Activated T-helper 2 cell treated with anti-CD3 and anti-CD28 coated beads, Interferon-gamma antibody, Interleukin-2, Interleukin-4, amounts not matched to agents 10 μg/mL and 5 μg/mL and 100 μg/mL, durations not matched to agents 14 hours and 24 hours and 36 hours (primary cell): ENCODE data around the gene WASF2. TPM values are rescaled to one million over a fixed set of nuclear protein-coding genes. Genes with fewer than 3 reads are reported as not detected.

Experiments used
- DNase-seq: peaks from one replicate; pipeline ENCODE4 v3.0.0; 2021; ENCODE audit warnings: low spot score
- H3K27ac Mint-ChIP-seq: one replicate; pipeline ENCODE4 v1.8.0; 2021; ENCODE audit warnings: mixed read lengths
- H3K27me3 Mint-ChIP-seq: one replicate; pipeline ENCODE4 v1.8.0; 2021; ENCODE audit warnings: low read depth, mixed read lengths
- H3K36me3 Mint-ChIP-seq: one replicate; pipeline ENCODE4 v1.8.0; 2021; ENCODE audit warnings: low read depth, mixed read lengths
- H3K4me1 Mint-ChIP-seq: one replicate; pipeline ENCODE4 v1.8.0; 2021; ENCODE audit warnings: low read depth, mixed read lengths
- H3K4me3 Mint-ChIP-seq: one replicate; pipeline ENCODE4 v1.8.0; 2021; ENCODE audit warnings: low read depth, mild to moderate bottlenecking, moderate library complexity, mixed read lengths
- H3K9me3 Mint-ChIP-seq: one replicate; pipeline ENCODE4 v1.8.0; 2021; ENCODE audit warnings: mixed read lengths
- intact Hi-C: fragments of 100-400 bp; cut with micrococcal nuclease; formaldehyde crosslinking; loops from one replicate; pipeline ENCODE4 v1.15.1; 2023
- total RNA-seq: library from RNA; stranded (reverse); gene quantifications from 2 replicates; pipeline ENCODE4 v1.2.3, GENCODE V29; 2022

The WASF2 gene
- total RNA-seq, 1 donor from 2014 or later: 128 TPM

- H3K27me3 Mint-ChIP-seq: no peaks in the 10 kb centered on the region
- H3K4me1 Mint-ChIP-seq: peaks cover 50% of the 10 kb centered on the region
- peak; percentile 23 for DNase-seq
- H3K27ac Mint-ChIP-seq: no peak overlapping the region
- H3K4me3 Mint-ChIP-seq: no peak overlapping the region
- no peaks in the 10 kb centered on the region for H3K9me3 Mint-ChIP-seq
- intact Hi-C loops: no loop called here
- peaks cover 23% of the 10 kb centered on the region for H3K36me3 Mint-ChIP-seq
Observed at GRCh38 chr1:27527223-27527889, 37.4 kb upstream of the WASF2 start.

- Mint-ChIP-seq H3K27ac (peak overlapping the region; percentile 67), H3K27me3 (no peaks in the 10 kb centered on the region), H3K9me3 (no peaks in the 10 kb centered on the region), H3K4me3 (peak overlapping the region; percentile 71), H3K4me1 (peaks cover 51% of the 10 kb centered on the region), H3K36me3 (peaks cover 23% of the 10 kb centered on the region)
- DNase-seq: no peak
- intact Hi-C loops: no loop called here
Observed at GRCh38 chr1:27526569-27527222, 36.7 kb upstream of the WASF2 start.

GRCh38 chr1:27525296-27526272, 35.6 kb upstream of the WASF2 start:
- peak; percentile 61 for DNase-seq
- Mint-ChIP-seq H3K4me3 (peak overlapping the region; percentile 71), H3K4me1 (peaks cover 58% of the 10 kb centered on the region), H3K9me3 (no peaks in the 10 kb centered on the region), H3K27ac (peak overlapping the region; percentile 67), H3K36me3 (peaks cover 23% of the 10 kb centered on the region), H3K27me3 (no peaks in the 10 kb centered on the region)
- intact Hi-C loops: no loop called here

- H3K4me1 Mint-ChIP-seq: peaks cover 57% of the 10 kb centered on the region
Observed at GRCh38 chr1:27523337-27524020, 33.5 kb upstream of the WASF2 start.

GRCh38 chr1:27522432-27523336, 32.7 kb upstream of the WASF2 start:
- Mint-ChIP-seq H3K27me3 (no peaks in the 10 kb centered on the region), H3K27ac (peak overlapping the region; percentile 96), H3K4me1 (peaks cover 59% of the 10 kb centered on the region), H3K36me3 (peaks cover 9% of the 10 kb centered on the region), H3K9me3 (no peaks in the 10 kb centered on the region), H3K4me3 (peak overlapping the region; percentile 92)
- peak; percentile 68 for DNase-seq
- intact Hi-C loops: loop anchor here (1.0 to 5.0 kb wide), 6 partner anchors 32 to 140 kb away; partner anchors contain the start of genes AHDC1 and WASF2

More at GRCh38 chr1:27523337-27524020, 33.5 kb upstream of the WASF2 start:
- intact Hi-C loops: loop anchor here (1.0 to 5.0 kb wide), 4 partner anchors 34 to 139 kb away; partner anchors contain the start of gene AHDC1
- peaks cover 11% of the 10 kb centered on the region for H3K36me3 Mint-ChIP-seq
- no peaks in the 10 kb centered on the region for H3K27me3 Mint-ChIP-seq
- H3K4me3 Mint-ChIP-seq: peak overlapping the region; percentile 92
- no peaks in the 10 kb centered on the region for H3K9me3 Mint-ChIP-seq
- no peak for DNase-seq
- H3K27ac Mint-ChIP-seq: peak overlapping the region; percentile 85

- Mint-ChIP-seq H3K36me3 (peaks cover 9% of the 10 kb centered on the region), H3K27ac (peak overlapping the region; percentile 96), H3K4me1 (peaks cover 61% of the 10 kb centered on the region), H3K4me3 (peak overlapping the region; percentile 92), H3K27me3 (no peaks in the 10 kb centered on the region), H3K9me3 (no peaks in the 10 kb centered on the region)
- intact Hi-C loops: loop anchor here (1.0 to 5.0 kb wide), 5 partner anchors 32 to 141 kb away; partner anchors contain the start of genes AHDC1 and WASF2
- no peak for DNase-seq
Observed at GRCh38 chr1:27521861-27522431, 32.0 kb upstream of the WASF2 start.

GRCh38 chr1:27521336-27521831, 31.4 kb upstream of the WASF2 start:
- Mint-ChIP-seq H3K36me3 (peaks cover 5% of the 10 kb centered on the region), H3K27ac (peak overlapping the region; percentile 96), H3K27me3 (no peaks in the 10 kb centered on the region), H3K9me3 (no peaks in the 10 kb centered on the region), H3K4me3 (peak overlapping the region; percentile 92), H3K4me1 (peaks cover 56% of the 10 kb centered on the region)
- intact Hi-C loops: loop anchor here (5.0 kb wide), 1 partner anchor 36 kb away; no protein-coding TSS in a partner anchor
- peak; percentile 19 for DNase-seq

- H3K27ac Mint-ChIP-seq: no peak overlapping the region
- peaks cover 50% of the 10 kb centered on the region for H3K4me1 Mint-ChIP-seq
- H3K9me3 Mint-ChIP-seq: no peaks in the 10 kb centered on the region
- no peak overlapping the region for H3K4me3 Mint-ChIP-seq
- DNase-seq: no peak
- no peaks in the 10 kb centered on the region for H3K36me3 Mint-ChIP-seq
- intact Hi-C loops: loop anchor here (5.0 kb wide), 1 partner anchor 37 kb away; no protein-coding TSS in a partner anchor
- no peaks in the 10 kb centered on the region for H3K27me3 Mint-ChIP-seq
Observed at GRCh38 chr1:27520651-27521050, 30.7 kb upstream of the WASF2 start.

- Mint-ChIP-seq H3K9me3 (no peaks in the 10 kb centered on the region), H3K4me3 (no peak overlapping the region), H3K27me3 (no peaks in the 10 kb centered on the region), H3K4me1 (peaks cover 45% of the 10 kb centered on the region), H3K27ac (no peak overlapping the region), H3K36me3 (no peaks in the 10 kb centered on the region)
- DNase-seq: no peak
- intact Hi-C loops: loop anchor here (5.0 kb wide), 1 partner anchor 38 kb away; no protein-coding TSS in a partner anchor
Observed at GRCh38 chr1:27519331-27520258, 29.6 kb upstream of the WASF2 start.

GRCh38 chr1:27518808-27519207, 28.8 kb upstream of the WASF2 start:
- no peak overlapping the region for H3K27ac Mint-ChIP-seq
- H3K4me3 Mint-ChIP-seq: no peak overlapping the region
- no peaks in the 10 kb centered on the region for H3K27me3 Mint-ChIP-seq
- no peaks in the 10 kb centered on the region for H3K36me3 Mint-ChIP-seq
- intact Hi-C loops: no loop called here
- peaks cover 38% of the 10 kb centered on the region for H3K4me1 Mint-ChIP-seq
- DNase-seq: no peak
- no peaks in the 10 kb centered on the region for H3K9me3 Mint-ChIP-seq
